Right atrium auricular region (tissue), 2 donors: Measurements from ENCODE around the gene PARP6. TPM values are rescaled to one million over a fixed set of nuclear protein-coding genes. Genes with fewer than 3 reads are reported as not detected.

Experiments
- DNase-seq: peaks from one replicate; pipeline ENCODE4 v3.0.0-alpha.2; 2019; ENCODE audit warnings: low spot score
- H3K27ac ChIP-seq, 2 donors: fragments of 200-600 bp; sonication (generic); 1 replicate in 1 of 2; 2 replicates in 1 of 2; pipeline ENCODE4 v1.5.1; 2016 to 2019
- H3K27me3 ChIP-seq, 2 donors: fragments of 200-600 bp; sonication (generic); one replicate each; pipeline versions ENCODE4 v1.5.1 to v1.6.0; 2017 to 2019
- H3K36me3 ChIP-seq: fragments of 200-600 bp; sonication (generic); one replicate; pipeline ENCODE4 v1.5.1; 2016
- H3K4me1 ChIP-seq, 2 donors: fragments of 200-600 bp; sonication (generic); one replicate each; pipeline versions ENCODE4 v1.5.1 to v1.6.0; 2017 to 2019
- H3K4me3 ChIP-seq, 2 donors: fragments of 200-600 bp; sonication (generic); 1 replicate in 1 of 2; 2 replicates in 1 of 2; pipeline ENCODE4 v1.5.1; 2017 to 2019; ENCODE audit warnings: mild to moderate bottlenecking in 1 of 2, moderate library complexity in 1 of 2
- H3K9me3 ChIP-seq, 2 donors: fragments of 200-600 bp; sonication (generic); one replicate each; pipeline ENCODE4 v1.5.1; 2019
- total RNA-seq, 2 donors: library from RNA; depleted of rRNA; stranded (reverse); fragments of >200 nt; gene quantifications; one replicate each; pipeline ENCODE4 v1.1.0, GENCODE V29; 2016
- TF ChIP-seq, protein P1 (sequence below), 2 donors: fragments of 200-600 bp; sonication (generic); IDR thresholded peaks; one replicate each; pipeline ENCODE4 v1.5.1; 2019; ENCODE audit warnings: antibody characterized with exemption in 2 of 2

Gene PARP6
- total RNA-seq, 2 donors from 2014 or later, result 29.9 to 44.1 TPM

DNA sequence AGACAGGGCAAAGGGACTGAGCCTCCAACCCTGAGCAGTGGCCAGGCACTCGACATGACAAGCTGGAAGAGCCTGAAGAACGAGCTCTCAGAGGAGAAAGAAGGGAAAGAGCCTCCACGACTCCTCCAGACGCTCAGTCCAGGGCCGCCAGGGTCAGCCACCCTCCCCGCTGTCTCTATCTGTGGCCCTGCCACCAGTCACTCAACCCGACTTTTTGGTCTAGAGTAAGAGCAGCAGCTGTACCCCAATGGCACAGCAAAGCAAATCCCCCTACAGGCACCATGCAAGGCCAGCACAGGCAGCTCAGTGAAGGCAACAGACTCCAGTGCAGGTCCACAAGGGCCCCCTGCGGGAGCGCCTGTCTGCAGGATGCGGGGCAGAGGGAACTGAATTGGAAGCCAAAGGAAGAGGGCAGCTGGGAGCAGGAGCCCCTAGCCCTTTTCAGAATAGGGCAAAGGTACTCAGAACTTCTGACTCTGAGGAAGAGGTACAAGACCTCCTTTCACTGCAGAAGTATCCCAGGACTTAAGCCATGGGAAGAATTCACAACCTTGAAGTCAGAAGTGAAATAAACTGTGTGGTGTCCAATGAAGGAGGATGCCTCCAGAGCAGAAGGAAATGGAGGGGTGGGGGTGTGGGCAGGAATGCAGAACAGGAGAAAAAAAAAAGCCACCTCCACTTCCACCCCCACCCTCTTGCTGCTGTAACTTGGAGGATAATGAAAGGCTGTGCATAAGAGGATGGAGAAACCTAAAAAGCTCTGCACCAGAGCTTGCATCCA lies 66.3 kb downstream of the PARP6 start:
- H3K36me3 ChIP-seq, result peaks cover 100% of the 10 kb centered on the region
- no peak overlapping the region for H3K4me3 ChIP-seq
- H3K27ac ChIP-seq, result no peak overlapping the region
- H3K27me3 ChIP-seq, result no peaks in the 10 kb centered on the region
- DNase-seq, result no peak
- TF ChIP-seq, protein P1, sequence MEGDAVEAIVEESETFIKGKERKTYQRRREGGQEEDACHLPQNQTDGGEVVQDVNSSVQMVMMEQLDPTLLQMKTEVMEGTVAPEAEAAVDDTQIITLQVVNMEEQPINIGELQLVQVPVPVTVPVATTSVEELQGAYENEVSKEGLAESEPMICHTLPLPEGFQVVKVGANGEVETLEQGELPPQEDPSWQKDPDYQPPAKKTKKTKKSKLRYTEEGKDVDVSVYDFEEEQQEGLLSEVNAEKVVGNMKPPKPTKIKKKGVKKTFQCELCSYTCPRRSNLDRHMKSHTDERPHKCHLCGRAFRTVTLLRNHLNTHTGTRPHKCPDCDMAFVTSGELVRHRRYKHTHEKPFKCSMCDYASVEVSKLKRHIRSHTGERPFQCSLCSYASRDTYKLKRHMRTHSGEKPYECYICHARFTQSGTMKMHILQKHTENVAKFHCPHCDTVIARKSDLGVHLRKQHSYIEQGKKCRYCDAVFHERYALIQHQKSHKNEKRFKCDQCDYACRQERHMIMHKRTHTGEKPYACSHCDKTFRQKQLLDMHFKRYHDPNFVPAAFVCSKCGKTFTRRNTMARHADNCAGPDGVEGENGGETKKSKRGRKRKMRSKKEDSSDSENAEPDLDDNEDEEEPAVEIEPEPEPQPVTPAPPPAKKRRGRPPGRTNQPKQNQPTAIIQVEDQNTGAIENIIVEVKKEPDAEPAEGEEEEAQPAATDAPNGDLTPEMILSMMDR (IDR thresholded peaks at IDR 0.05), result no peak
- H3K4me1 ChIP-seq, result peaks cover 0 to 32% of the 10 kb centered on the region in 2 donors
- no peaks in the 10 kb centered on the region for H3K9me3 ChIP-seq

DNA sequence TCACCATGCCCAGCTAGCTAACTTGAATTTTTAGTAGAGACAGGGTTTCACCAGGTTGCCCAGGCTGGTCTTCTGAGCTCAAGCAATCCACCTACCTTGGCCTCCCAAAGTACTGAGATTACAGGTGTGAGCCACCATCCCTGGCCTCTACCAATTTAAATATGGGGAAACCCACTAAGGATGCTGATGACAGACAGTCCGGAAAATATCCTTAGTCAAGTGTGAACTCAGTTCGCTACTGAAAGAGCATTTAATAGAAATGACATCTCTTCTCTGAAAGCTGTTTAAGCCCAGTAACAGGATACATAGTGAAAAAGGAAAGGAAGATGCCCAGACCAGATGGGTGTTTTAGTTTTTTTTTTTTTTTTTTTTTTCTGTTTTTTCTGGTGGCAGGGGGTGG lies 67.1 kb downstream of the PARP6 start:
- Histone ChIP-seq H3K4me1 (peaks cover 0 to 40% of the 10 kb centered on the region in 2 donors), H3K36me3 (peaks cover 100% of the 10 kb centered on the region), H3K4me3 (no peak overlapping the region), H3K27me3 (no peaks in the 10 kb centered on the region), H3K9me3 (no peaks in the 10 kb centered on the region), H3K27ac (peak overlapping the region in 1 of 2 donors; percentile 10)
- no peak for DNase-seq
- TF ChIP-seq, protein P1 (IDR thresholded peaks at IDR 0.05), result no peak

DNA sequence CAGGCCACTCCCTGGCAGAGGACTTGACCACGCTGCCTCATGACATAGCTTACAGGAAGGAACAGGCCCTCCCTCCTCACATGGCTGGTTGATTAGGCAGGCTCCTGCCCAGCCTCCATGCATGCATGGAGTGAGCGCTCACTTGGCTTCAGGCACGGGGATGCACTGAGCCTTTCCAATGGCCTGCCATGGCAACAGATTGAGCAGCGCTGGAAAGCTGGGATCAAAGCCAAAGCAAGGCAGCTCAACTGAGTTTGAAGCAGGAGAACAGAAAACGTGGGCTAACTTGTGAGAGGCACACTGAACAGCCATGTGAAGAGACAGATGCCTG lies 68.9 kb downstream of the PARP6 start:
- DNase-seq, result no peak
- Histone ChIP-seq H3K4me1 (peaks cover 0 to 45% of the 10 kb centered on the region in 2 donors), H3K27me3 (no peaks in the 10 kb centered on the region)

DNA sequence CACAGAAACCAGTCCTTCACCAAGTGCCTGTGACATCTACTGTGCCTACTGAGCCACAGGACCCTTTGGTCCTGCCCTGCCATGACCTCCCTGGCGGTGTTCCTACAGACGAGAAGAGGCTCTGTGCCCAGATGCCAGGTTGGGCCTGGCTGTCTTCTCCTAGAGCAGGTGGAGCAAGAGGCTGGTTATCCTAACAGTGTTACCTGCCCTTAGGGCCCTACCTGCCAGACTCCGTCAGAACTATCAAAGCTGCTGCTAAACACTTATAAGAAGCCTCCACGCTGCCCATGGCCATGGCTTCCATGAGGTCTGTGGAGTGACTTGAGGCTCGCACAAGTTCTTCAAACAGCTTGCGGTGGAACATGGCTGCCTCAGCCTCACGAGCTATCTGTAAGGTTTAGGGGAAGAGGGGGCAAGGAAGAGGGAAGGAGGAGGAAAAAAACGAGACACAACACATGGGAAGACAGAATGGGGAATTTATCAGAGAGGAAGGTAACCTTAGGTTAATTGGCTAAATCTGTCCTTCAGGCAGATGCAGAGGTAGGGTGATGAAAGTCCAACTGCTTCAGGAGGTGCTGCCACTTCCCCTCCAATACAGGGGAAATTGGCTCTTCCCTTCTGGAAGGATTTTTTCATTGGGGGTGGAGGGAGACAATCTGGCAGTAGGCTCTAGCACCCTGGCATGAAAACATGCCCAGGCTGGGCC lies 69.4 kb downstream of the PARP6 start:
- TF ChIP-seq, protein P1 (IDR thresholded peaks at IDR 0.05), result no peak
- Histone ChIP-seq H3K27me3 (no peaks in the 10 kb centered on the region), H3K4me3 (no peak overlapping the region), H3K27ac (peak overlapping the region; percentile 74 to 81), H3K4me1 (peaks cover 0 to 45% of the 10 kb centered on the region in 2 donors), H3K9me3 (no peaks in the 10 kb centered on the region), H3K36me3 (peaks cover 91% of the 10 kb centered on the region)
- no peak for DNase-seq

More for the DNA sequence above, 68.9 kb downstream of the PARP6 start:
- Histone ChIP-seq H3K4me3 (no peak overlapping the region), H3K36me3 (peaks cover 94% of the 10 kb centered on the region), H3K9me3 (no peaks in the 10 kb centered on the region), H3K27ac (peak overlapping the region; percentile 74 to 81)
- TF ChIP-seq, protein P1 (IDR thresholded peaks at IDR 0.05), result no peak

DNA sequence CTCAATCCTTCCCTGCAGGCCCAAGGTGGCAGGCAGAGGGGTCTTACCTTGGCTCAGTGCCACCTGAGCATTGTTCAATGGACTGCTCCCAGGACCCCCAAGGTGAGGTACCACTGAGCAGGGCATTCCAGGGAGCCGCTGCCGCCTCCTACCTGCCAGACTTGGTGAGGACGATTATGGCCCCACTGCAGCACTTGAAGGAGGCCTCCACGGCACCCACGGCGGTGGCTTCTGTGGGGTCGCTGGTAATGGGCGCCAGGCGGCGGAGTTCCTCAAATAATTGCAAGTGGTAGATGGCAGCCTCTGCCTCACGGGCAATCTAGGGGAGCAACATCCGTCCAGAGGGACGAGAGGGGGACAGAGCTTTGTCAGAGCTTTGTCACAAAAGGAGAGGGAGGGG lies 70.1 kb downstream of the PARP6 start:
- H3K9me3 ChIP-seq, result no peaks in the 10 kb centered on the region
- H3K27ac ChIP-seq, result peak overlapping the region; percentile 74 to 81
- peaks cover 85% of the 10 kb centered on the region for H3K36me3 ChIP-seq
- TF ChIP-seq, protein P1 (IDR thresholded peaks at IDR 0.05), result no peak
- peaks cover 0 to 47% of the 10 kb centered on the region in 2 donors for H3K4me1 ChIP-seq
- DNase-seq, result no peak
- no peak overlapping the region for H3K4me3 ChIP-seq
- H3K27me3 ChIP-seq, result no peaks in the 10 kb centered on the region
